GM20000 (cell line): Measurements from ENCODE around the gene PPP1R12B.

Experiments
- DNase-seq: peaks from one replicate; pipeline ENCODE4 v3.0.0; 2012; ENCODE audit warnings: low spot score
- TF ChIP-seq, protein P1 (sequence below): IDR thresholded peaks from 2 replicates; pipeline ENCODE4 v1.5.1; 2012; ENCODE audit warnings: mild to moderate bottlenecking, control low read depth; ENCODE audit errors: extremely low read depth, missing control alignments

The PPP1R12B gene, protein sequence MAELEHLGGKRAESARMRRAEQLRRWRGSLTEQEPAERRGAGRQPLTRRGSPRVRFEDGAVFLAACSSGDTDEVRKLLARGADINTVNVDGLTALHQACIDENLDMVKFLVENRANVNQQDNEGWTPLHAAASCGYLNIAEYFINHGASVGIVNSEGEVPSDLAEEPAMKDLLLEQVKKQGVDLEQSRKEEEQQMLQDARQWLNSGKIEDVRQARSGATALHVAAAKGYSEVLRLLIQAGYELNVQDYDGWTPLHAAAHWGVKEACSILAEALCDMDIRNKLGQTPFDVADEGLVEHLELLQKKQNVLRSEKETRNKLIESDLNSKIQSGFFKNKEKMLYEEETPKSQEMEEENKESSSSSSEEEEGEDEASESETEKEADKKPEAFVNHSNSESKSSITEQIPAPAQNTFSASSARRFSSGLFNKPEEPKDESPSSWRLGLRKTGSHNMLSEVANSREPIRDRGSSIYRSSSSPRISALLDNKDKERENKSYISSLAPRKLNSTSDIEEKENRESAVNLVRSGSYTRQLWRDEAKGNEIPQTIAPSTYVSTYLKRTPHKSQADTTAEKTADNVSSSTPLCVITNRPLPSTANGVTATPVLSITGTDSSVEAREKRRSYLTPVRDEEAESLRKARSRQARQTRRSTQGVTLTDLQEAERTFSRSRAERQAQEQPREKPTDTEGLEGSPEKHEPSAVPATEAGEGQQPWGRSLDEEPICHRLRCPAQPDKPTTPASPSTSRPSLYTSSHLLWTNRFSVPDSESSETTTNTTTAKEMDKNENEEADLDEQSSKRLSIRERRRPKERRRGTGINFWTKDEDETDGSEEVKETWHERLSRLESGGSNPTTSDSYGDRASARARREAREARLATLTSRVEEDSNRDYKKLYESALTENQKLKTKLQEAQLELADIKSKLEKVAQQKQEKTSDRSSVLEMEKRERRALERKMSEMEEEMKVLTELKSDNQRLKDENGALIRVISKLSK

GRCh38 chr1:202348509-202349205 is at the start of gene PPP1R12B:
Gene PPP1R12B, plus strand, starts transcription at chr1:202348699. Its CDS starts 153 bp downstream, at chr1:202348852.
- TF ChIP-seq, protein P1, sequence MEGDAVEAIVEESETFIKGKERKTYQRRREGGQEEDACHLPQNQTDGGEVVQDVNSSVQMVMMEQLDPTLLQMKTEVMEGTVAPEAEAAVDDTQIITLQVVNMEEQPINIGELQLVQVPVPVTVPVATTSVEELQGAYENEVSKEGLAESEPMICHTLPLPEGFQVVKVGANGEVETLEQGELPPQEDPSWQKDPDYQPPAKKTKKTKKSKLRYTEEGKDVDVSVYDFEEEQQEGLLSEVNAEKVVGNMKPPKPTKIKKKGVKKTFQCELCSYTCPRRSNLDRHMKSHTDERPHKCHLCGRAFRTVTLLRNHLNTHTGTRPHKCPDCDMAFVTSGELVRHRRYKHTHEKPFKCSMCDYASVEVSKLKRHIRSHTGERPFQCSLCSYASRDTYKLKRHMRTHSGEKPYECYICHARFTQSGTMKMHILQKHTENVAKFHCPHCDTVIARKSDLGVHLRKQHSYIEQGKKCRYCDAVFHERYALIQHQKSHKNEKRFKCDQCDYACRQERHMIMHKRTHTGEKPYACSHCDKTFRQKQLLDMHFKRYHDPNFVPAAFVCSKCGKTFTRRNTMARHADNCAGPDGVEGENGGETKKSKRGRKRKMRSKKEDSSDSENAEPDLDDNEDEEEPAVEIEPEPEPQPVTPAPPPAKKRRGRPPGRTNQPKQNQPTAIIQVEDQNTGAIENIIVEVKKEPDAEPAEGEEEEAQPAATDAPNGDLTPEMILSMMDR, result no peak
- DNase-seq, result peak; percentile 90

GRCh38 chr1:202302166-202302565 is 46.3 kb upstream of the PPP1R12B start:
- TF ChIP-seq, protein P1, result no peak
- DNase-seq, result no peak

GRCh38 chr1:202304375-202304774 is 44.1 kb upstream of the PPP1R12B start:
- DNase-seq, result no peak

GRCh38 chr1:202305168-202305567 is 43.3 kb upstream of the PPP1R12B start:
- TF ChIP-seq, protein P1, result no peak
- no peak for DNase-seq

More at GRCh38 chr1:202304375-202304774, 44.1 kb upstream of the PPP1R12B start:
- TF ChIP-seq, protein P1, result no peak

- no peak for DNase-seq
- TF ChIP-seq, protein P1, result no peak
Observed at GRCh38 chr1:202306535-202307345, 41.8 kb upstream of the PPP1R12B start.

GRCh38 chr1:202310071-202310725 is 38.3 kb upstream of the PPP1R12B start:
- no peak for DNase-seq
- TF ChIP-seq, protein P1, result no peak
